ENCODE measurements around the gene RHEBL1.
A peak's percentile ranks its signal among the peaks of the same experiment; 100 is the strongest.

The RHEBL1 gene

DNA sequence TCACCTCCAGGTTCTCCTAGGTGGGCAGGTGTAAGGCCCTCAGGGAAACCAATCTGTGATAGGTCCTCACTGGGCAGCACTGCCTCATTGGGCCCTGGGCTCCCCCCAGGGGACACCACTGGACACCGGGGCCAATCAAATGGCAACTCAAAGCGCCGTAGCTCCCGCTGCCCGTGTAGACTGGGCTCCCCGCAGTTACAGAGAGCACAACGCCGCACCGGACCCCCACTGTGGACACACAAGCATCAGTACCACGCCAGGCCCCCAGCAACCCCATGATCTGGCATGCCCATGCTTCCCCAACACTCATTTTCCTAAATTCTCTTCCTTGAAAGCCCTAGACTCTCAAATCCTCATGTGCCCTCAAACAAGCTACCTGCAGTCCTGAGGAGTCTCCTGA, 15.3 kb downstream of the RHEBL1 start:
- DNase-seq (ENCODE audit: low read depth): no peak

DNA sequence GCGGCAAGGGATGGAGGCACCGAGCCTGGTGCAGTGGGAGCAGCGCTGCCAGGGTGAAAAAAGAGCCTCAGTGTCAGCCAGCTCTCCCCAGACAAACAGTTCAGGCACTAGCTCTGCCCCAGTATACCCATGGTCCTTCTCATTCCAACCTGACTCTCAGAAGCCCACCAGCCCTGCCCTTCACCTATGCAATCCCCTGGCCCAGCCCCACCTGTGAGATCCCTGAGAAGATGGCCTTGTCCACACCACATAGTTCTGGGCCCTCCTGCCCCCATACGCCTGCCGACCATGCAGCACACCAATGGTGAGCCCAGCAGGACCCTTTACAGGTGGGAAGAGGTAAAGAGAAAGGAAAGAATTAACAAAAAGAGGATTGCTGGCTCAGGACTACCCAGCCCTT, 15.7 kb downstream of the RHEBL1 start:
- DNase-seq (ENCODE audit: low read depth): no peak

DNA sequence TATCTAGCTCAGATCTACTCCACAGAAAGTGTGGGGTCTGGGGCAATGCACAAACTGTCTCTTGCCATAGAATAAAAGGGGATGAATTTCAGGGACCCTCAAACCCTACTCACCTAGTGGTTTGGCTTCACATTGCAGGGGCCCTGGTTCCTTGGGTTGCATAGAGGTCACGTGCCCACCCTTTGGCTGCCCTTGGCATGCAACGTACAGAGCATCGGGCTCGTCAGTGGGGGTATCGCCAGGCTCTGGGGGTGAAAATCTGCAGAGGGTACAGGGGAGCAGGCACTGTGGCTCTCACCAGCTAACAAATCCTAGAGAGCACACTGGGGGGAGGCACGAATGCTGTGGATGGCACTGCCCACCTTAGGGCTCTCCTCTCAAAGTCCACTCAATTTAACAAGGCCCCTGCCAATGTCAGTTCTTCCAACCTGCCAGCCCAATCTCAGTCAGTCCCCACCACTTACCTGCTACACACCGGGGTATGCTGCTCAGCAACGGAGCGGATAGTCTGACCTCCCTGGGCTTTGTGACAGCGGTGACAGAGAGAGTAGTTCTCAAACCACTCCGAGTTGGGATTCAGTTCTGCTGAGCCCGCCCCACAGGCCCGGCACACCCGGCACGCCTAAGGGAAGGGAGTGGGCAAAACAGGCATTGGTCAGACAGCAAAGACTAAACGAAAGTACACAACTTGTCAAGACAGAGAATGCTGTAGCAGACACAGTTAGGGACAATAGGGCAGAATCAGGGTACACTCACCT, 17.1 kb downstream of the RHEBL1 start:
- DNase-seq (ENCODE audit: low read depth): no peak

DNA sequence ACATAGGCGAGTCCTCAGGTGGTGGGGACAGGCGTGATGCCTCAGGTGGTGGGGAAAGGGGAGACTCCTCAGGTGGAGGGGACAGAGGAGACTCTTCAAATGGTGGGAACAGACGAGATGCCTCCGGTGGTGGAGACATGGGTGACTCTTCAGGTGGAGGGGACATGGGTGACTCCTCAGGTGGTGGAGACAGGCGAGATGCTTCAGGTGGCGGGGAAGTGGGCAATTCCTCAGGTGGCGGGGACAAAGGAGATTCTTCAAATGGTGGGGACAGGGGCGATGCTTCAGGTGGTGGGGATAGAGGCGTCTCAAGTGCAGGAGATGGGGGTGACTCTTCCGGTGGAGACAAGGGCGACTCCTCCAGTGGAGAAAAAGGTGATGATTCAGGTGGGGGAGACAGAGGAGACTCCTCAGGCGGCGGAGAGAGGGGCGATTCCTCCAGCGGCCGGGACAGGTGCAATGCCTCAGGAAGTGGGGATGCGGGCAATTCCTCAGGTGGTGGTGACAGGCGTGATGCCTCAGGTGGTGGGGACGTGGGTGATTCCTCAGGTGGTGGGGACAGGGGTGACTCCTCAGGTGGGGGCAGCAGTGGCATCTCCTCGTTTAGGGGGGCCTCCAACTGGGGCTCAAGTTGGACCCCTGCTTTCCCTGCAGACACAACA, 17.9 kb downstream of the RHEBL1 start:
- DNase-seq (ENCODE audit: low read depth): no peak

DNA sequence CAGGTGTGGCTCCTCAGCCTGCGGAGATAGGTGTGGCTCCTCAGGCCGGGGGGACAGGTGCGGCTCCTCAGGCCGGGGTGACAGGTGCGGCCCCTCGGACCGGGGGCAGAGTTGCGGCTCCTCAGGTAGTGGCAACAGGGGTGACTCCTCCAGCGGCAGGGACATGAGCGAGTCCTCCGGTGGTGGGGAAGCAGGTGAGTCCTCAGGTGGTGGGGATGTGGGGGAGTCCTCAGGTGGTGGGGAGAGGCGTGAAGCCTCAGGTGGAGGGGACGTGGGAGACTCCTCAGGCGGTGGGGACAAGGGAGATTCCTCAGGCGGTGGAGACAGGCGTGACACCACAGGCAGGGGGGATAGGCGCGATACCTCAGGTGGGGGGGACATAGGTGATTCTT, 18.4 kb downstream of the RHEBL1 start:
- no peak for DNase-seq (ENCODE audit: low read depth)

DNA sequence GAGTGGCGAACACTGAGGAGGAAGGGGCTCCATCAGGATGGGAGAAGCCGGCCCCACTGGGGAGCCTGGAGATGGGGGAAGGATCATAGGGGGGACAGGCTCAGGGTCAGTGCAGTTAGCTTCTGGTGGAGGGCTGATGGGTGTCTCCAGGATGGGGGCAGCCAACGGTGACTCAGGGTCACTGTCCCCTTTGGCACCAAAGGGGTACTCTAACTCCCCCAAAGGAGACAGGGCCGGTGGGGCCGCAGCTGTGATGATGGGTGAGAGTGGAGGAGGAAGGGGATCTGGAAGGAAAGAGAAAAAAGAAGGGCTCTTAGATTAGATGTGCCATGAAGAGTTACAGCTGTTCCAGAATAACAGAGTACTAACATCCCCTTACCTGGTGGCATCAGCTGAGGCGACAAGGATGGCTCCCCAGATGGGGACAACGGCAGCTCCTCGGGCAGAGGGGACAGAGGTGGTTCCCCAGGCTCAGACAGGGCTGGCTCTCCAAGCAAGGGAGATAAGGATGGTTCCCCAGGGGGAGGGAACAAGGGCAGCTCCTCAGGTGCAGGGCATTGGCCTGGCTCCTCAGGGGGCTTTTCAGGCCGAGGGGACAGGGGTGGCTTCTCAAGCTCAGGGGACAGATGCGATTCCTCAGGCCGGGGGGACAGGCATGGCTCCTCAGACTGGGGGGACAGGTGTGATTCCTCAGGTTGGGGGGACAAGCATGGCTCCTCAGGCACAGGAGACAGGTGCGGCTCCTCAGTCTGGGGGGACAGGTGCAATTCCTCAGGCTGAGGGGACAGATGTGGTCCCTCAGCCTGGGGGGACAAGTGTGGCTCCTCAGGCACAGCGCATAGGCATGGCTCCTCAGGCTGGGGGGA, 19.0 kb downstream of the RHEBL1 start:
- DNase-seq (ENCODE audit: low read depth): no peak

DNA sequence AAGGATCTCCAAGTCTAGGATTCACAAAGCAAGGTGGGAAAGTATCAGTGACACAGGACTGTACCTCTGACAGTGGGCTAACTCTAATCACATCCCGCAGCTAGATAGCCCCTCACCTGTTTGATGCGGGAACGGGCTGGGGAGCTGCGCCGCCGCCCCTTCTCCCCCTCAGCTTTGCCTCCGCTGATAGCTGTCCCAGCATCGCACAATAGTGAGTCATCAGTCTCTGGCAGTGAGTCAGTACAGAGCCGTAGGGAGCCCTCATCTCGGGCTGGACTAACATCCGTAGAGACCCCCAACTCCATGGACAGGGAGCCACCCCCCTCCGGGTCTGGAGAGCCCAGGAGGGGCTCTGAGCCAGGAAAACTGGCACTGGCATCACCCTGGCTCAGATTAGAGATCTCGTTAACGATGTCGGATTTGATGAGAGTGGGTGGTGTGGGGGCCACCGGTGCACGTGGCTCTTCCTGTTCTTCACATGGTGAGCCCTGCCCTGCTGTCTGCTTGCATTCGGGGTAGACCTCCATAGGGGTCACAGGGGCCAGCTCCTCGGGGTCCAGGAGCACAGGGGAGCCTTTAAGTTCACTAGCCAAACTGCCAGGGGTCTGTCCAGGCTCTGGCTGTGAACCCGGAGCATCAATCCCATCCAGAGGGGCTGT, 20.1 kb downstream of the RHEBL1 start:
- DNase-seq (ENCODE audit: low read depth): peak; percentile 79

DNA sequence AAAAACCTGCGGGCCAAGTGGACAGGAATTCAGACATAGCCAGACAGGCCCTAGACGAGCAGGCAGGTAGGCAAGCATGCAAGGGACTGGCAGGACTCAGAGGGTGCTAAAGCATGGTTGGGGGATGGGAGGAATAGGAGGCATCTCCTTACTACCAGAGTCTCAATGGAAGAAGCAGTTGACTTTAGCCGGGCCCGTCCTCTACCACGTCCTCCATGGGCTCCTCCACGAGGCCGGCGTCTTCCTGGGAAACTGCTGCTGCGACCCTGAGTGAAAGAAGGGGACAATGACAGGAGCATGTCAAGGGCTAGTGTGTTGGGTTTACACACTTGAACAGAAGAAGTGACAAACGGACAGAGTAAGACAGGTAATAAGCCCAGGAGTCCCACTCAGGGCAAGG, 20.8 kb downstream of the RHEBL1 start:
- no peak for DNase-seq (ENCODE audit: low read depth)

DNA sequence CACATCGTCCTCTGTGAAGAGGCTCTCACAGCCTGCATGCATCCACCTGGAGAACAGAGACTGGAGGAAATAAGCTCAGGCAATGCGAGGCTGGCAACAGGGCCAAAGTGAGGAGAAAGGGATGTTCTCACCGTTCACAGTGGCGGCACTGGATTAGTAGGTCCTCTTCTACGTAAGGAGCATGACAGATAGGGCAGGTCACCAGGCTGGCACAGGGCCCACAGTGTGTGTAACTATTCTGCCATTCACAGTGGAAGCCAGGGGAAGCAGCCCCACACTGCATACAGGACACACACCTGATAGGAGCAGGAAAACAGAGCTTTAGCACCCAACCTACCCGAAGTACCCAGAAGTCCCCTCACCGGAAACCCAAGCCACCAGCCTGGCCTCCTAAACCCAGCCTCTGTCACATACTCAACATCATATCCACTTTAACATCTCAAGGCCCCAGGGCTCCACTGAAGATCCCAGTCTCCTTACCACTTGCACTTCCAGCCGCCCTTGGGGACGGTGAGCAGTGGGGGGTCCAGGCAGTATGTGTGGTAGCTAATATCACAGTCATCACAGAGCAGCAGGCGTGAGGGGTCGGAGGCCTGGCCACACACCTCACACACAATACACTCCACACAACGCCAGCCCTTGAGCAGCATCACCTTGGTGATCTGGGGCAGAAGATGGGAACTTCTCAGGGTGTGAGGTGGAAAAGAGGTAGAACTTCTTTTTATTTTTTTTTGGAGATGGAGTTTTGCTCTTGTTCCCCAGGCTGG, 23.5 kb downstream of the RHEBL1 start:
- no peak for DNase-seq (ENCODE audit: low read depth)

DNA sequence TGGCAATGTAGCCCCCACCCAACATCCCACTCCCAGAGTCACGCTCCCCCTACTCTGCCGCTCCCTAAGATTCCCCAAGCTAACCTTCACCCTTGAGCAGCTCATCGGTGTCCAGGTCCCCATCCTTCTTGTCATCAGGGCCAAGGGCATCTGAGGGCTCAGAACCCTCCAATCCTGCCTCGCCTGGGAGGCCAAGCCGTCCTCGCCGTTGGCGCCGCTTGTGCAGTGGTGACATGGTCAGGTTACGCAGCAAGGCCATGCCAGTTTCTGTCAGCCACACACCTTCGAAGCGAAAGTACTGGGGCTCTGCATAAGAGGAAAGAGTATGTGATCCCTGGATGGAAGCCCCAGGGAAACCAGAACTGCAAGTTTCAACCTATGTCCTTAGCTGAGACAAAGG, 25.1 kb downstream of the RHEBL1 start:
- no peak for DNase-seq (ENCODE audit: low read depth)

DNA sequence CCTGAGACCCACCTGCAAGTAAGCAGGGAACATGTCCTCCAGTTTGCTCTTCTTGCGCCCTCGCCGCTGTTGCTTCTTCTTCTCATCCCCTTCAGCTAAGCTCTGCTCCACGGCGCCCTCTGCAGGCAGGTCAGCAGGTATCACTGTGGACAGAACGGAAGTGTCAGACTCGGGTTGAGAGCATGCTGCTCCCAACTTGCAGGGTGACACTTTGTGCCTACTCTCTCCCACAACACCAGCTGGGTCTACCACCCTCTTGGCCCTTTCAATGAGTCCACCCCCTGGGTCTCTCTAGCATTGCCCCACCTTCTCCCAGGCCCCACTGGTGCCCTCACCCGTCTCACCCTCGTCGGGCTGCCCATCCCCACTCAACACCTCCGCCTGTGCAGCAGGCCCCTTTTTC, 25.9 kb downstream of the RHEBL1 start:
- DNase-seq (ENCODE audit: low read depth): peak; percentile 51

DNA sequence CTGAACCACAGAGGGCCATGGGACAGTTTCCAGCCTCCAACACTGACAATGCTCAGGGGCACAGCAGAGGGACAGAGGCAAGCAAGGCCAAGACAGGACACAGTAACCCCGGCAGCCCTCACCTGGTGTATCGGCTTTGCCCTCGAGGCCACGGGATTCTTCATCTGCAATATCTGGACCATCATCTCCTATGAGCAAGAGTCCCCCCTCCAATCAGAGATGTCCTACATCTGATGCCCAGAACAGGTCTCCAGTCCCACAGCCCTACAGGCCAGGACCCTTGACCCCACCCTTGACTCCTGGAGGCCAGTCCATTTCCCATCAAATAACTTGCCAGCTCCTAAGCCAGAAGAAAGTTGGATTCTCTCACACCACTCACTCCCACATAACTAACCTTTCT, 26.5 kb downstream of the RHEBL1 start:
- DNase-seq (ENCODE audit: low read depth): no peak

DNA sequence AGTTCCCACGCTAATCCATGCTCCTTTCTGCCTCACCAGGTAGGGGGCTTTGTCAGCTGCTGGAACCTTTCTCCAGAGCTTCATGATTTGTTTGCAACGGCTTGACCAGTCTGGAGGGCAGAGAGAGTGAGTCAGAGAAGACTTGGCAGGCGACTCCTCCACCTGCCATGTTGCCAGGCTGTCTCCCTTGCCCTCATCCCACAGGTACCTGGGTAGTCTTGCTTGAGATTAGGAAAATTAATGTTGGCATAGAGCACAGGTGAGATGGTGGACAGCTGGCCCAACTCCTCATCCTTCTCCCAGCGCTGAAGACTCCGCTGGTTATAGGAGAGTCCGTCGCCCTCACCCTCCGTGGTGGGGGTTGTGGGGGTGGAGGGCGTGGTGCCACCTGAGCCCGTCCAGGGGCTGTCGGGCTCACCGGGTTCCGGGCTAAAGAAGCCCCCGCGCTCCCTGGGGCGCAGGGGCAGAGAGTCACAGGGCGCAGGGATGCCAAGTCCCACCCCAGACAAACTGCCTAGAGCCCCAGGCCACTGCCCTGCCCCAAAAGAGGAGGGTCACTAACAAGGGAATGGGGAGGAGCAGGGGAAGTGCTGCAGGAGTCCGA, 27.8 kb downstream of the RHEBL1 start:
- no peak for DNase-seq (ENCODE audit: low read depth)

DNA sequence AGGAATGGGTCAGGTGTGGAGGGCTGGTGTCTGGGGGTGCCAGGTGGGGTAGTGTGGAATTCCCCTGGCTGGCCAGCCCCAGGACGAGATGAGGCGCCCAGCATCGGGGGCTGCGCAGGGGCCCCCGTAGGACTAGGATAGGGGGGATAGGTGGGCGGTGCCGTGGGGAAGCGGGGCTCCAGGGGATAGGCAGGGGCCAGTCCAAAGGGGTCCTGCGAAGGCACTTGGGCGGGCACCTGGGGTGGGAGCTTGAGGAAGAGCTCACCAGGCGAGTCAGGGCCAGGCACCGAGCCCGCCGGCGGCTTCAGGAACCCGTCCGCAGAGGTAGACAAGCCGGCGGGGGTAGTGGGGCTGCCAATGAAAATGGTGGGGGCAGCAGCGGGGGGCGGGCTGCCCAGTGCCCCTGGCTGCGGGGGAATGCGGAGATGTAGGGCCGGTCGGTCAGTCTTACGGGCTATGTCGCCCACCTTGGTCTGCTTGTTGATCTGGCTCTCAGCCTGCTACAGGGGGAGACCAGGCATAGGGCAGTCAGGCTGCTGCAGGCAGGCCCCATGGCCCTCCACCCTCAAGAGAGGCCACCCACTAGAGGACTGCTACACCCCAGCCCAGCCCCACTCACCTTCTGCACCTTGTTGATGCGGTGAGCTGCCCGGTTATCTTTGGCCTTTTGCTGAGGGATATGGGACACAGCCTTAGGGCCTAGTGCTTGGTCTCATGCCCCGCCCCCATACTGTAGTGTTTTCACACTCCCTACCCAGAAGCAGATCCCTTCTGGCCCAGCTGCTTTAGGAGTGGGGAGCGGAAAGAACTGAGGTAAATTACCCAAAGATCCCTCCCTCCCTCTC, 28.5 kb downstream of the RHEBL1 start:
- DNase-seq (ENCODE audit: low read depth): no peak

DNA sequence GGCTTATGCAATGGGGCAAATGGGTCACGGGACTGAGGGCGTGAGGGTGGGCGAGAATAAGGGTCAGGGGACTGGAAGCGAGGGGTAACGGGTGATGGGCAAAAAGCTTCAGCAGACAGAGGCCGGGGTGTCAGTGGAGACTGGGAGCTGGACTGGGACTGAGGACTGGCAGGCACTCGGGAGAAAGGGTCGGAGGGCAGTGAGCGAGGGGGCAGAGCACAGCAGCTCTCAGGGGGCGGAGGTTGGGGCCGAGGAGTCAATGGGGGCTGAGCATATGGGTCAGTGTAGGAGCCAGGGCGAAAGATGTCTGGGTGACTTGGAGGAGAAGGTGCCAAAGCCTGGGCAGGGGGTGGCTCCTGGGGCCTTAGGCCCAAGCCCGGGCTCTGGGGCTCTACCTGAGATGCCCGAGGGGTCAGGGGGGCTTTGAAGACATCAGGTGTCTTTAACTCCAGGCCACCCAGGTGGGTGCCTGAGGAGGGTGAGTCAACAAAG, 29.4 kb downstream of the RHEBL1 start:
- DNase-seq (ENCODE audit: low read depth): no peak

DNA sequence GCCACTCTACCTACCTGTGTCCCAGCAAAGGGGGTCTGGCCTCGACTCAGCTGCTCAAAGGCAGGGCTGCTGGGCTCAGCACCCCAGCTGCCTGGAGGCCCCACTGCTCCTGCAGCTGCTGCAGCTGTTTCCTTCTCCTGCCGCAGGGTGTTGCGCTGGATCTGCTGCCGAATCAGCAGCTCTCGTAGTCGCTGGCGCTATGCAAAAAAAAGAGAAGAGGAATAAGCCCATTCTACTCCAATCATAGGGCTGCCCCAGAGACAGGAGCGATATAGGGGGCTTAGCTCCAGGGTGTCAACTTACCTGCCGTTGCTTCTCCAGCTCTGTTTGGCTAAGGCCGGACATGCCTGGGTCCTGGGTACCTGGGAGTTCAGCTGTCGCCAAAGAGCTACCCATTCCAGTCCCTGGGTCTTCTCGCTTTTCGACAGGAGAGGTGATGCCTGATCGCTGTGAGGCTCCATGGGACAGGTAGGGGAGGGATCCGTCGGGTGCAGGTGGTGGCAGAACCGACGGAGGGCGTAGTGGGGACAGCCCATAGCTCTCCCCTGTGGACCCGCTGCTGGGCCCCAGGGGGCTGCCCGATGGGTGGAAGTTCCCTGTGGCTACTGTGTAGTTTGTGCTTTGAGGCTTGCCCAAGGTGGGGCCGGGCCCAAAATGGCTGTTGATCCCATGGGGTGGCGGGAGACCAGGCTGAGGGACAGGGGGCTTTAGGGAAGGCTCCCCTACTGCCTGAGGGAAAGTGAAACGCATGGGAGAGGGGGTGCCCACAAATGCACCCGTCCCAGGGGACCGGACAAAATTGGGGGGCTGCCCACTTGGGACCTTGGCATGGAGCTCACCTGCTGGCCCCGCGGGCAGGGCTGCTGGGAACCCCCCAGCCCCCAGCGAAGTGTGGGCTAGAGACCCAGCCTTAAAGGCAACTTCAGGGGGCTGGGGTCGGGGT, 30.1 kb downstream of the RHEBL1 start:
- no peak for DNase-seq (ENCODE audit: low read depth)

DNA sequence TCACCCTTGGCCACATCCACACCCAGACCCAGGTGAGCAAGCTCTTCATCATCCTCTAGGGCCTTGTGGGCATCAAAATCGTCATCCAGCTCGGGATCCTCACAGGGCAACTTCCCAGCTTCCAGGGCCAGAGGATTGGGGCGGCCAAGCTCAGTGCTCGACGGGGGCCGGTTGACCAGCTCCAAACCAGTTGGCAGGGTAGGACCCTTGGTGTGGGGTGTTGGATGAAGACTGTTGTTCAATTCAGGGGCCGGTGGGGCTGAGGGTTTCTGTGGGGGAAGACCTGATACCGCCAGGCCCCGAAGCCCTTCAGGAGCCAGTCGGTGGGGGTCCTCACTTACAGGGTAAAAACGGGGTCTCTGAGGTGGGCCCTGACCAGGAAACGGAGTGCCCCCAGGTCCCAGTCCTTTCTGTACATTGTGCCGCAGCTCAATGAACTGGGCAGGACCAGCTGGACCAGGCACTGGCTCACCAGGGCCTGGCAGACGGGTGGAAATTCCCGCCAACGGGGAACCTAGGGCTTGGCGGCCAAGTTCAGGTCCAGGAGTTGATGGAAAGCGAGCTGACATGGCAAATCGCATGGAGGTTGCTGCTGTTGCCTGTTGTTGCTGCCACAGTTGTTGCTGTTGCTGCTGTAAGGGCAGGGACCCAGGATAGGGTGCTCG, 31.4 kb downstream of the RHEBL1 start:
- no peak for DNase-seq (ENCODE audit: low read depth)

DNA sequence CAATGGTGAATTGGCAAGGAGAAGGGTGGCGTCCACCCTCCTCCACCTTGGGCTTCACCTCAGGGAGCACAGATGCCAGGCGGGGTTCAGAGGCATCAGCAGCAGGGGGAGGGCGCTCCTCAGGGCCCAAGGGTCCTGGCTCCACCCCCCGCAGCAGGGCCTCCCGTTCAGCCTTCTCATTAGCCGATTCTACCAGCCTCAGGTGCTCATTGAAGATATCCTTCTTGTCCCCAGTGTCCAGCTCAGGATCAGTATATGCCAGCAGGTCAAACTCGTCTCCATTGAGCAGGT, 31.9 kb downstream of the RHEBL1 start:
- DNase-seq (ENCODE audit: low read depth): no peak
